HepG2 (cell line): Measurements from ENCODE around the gene KRTAP10-8. TPM values are rescaled to one million over a fixed set of nuclear protein-coding genes. Genes with fewer than 3 reads are reported as not detected.

Source experiments
- HMGXB4 ChIP-seq, 2 experiments: sonication (generic) in 1 of 2; formaldehyde crosslinking in 1 of 2; IDR thresholded peaks; 2 replicates each; pipeline versions ENCODE4 v1.4.0 to v1.6.1; 2018 to 2020; ENCODE audit warnings: missing genetic modification reagents in 2 of 2, borderline replicate concordance in 1 of 2, low read depth in 1 of 2, mild to moderate bottlenecking in 1 of 2, missing biosample characterization in 1 of 2
- MED1 ChIP-seq: sonication (generic); formaldehyde crosslinking; IDR thresholded peaks from 2 replicates; pipeline ENCODE4 v1.4.0; 2020; ENCODE audit warnings: missing genetic modification reagents
- MIXL1 ChIP-seq: IDR thresholded peaks from 2 replicates; pipeline ENCODE4 v1.6.1; 2016
- MTF2 ChIP-seq: sonication (generic); formaldehyde crosslinking; IDR thresholded peaks from 2 replicates; pipeline ENCODE4 v1.5.0; 2020; ENCODE audit warnings: missing genetic modification reagents, borderline replicate concordance
- RCOR2 ChIP-seq: IDR thresholded peaks from 2 replicates; pipeline ENCODE4 v1.6.1; 2016; ENCODE audit warnings: missing biosample characterization, missing genetic modification reagents
- SALL1 ChIP-seq: sonication (generic); formaldehyde crosslinking; IDR thresholded peaks from 2 replicates; pipeline ENCODE4 v1.8.0; 2022; ENCODE audit warnings: mild to moderate bottlenecking, missing genetic modification reagents
- SOX5 ChIP-seq: IDR thresholded peaks from 2 replicates; pipeline ENCODE4 v1.6.1; 2016; ENCODE audit warnings: borderline replicate concordance
- SRF ChIP-seq: IDR thresholded peaks from 2 replicates; pipeline ENCODE4 v1.6.1; 2011; ENCODE audit warnings: mild to moderate bottlenecking, low read depth, low read length, moderate library complexity
- ZBTB14 ChIP-seq: sonication (generic); formaldehyde crosslinking; IDR thresholded peaks from 2 replicates; pipeline ENCODE4 v1.4.0; 2020; ENCODE audit warnings: missing genetic modification reagents
- ZBTB33 ChIP-seq: sonication (generic); formaldehyde crosslinking; IDR thresholded peaks from 2 replicates; pipeline ENCODE4 v1.4.0; 2020; ENCODE audit warnings: missing genetic modification reagents
- ZFP37 ChIP-seq: sonication (generic); formaldehyde crosslinking; IDR thresholded peaks from 2 replicates; pipeline ENCODE4 v1.4.0; 2020; ENCODE audit warnings: missing genetic modification reagents, borderline replicate concordance
- ZNF567 ChIP-seq: sonication (generic); formaldehyde crosslinking; IDR thresholded peaks from 2 replicates; pipeline ENCODE4 v1.8.1; 2023; ENCODE audit warnings: mild to moderate bottlenecking, missing genetic modification reagents, borderline replicate concordance
- ZNF724P ChIP-seq: sonication (generic); formaldehyde crosslinking; IDR thresholded peaks from 2 replicates; pipeline ENCODE4 v1.8.0; 2022; ENCODE audit warnings: missing genetic modification reagents, borderline replicate concordance
- ZNF747 ChIP-seq: sonication (generic); formaldehyde crosslinking; IDR thresholded peaks from 2 replicates; pipeline ENCODE4 v1.8.1; 2023; ENCODE audit warnings: missing genetic modification reagents, mild to moderate bottlenecking, borderline replicate concordance
- polyA plus RNA-seq, 8 experiments: library from polyadenylated mRNA; depleted of rRNA in 3 of 8; stranded (reverse) in 7 of 8; unstranded in 1 of 8; fragments of >200 nt; fragmentation: Illumina TruSeq in 4 of 8; extraction: Trizol in 4 of 8; gene quantifications; 2 replicates each; pipeline versions ENCODE4 v1.2.1 to v1.2.3, GENCODE V29; 2011 to 2016; ENCODE audit warnings: low read depth in 4 of 8, missing spikeins in 1 of 8, mixed read lengths in 1 of 8; ENCODE audit not compliant: insufficient read depth in 1 of 8
- total RNA-seq, 5 experiments: library from RNA; depleted of rRNA; stranded (reverse); fragments of >200 nt; fragmentation: Illumina TruSeq; extraction: Trizol; gene quantifications; 2 replicates each; pipeline ENCODE4 v1.2.3, GENCODE V29; 2016; ENCODE audit warnings: low read depth in 1 of 5
- TF ChIP-seq, protein P1 (sequence below): sonication (generic); formaldehyde crosslinking; IDR thresholded peaks from 2 replicates; pipeline ENCODE4 v1.8.0; 2023; ENCODE audit warnings: mild to moderate bottlenecking, missing genetic modification reagents
- TF ChIP-seq, protein P2 (sequence below): sonication (generic); formaldehyde crosslinking; IDR thresholded peaks from 2 replicates; pipeline ENCODE4 v1.4.0; 2020; ENCODE audit warnings: mild to moderate bottlenecking, low read depth, missing genetic modification reagents
- TF ChIP-seq, protein P3 (sequence below): sonication (generic); formaldehyde crosslinking; IDR thresholded peaks from 2 replicates; pipeline ENCODE4 v1.8.1; 2023; ENCODE audit warnings: mild to moderate bottlenecking, missing genetic modification reagents

KRTAP10-8 gene
- total and polyA plus RNA-seq, 2 of the 13 experiments (the other 11 are each of a cell fraction or from before 2014, with no cell fraction given): not detected

DNA sequence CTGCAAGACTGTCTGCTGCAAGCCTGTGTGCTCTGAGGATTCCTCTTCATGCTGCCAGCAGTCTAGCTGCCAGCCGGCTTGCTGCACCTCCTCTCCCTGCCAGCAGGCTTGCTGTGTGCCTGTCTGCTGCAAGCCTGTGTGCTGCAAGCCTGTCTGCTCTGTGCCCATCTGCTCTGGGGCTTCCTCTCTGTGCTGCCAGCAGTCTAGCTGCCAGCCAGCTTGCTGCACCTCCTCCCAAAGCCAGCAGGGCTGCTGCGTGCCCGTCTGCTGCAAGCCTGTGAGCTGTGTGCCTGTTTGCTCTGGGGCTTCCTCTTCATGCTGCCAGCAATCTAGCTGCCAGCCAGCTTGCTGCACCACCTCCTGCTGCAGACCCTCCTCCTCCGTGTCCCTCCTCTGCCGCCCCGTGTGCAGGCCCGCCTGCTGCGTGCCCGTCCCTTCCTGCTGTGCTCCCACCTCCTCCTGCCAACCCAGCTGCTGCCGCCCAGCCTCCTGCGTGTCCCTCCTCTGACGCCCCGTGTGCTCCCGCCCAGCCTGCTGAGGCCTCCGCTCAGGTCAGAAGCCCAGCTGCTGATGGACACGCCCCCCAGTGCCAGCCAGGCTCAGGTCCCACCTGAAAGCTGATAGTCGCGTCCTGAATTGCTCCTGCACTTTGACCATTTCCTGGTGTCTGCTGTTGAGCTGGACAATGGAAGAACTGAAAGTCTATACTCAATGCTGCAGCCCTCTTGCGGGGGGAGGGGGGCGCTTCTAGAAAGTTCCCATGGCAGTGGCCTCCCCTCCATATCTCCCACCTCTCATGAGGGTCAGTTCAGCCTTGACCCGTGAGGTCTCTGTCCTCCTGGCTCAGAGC, 37.2 kb upstream of the KRTAP10-8 start (continued):
- TF ChIP-seq ZNF724P (0 out of 2 replicates have a peak, but pooled peaks have one; percentile 9), ZBTB33 (CRISPR knock-in tag) (no peak), HMGXB4 (CRISPR knock-in tag; IDR thresholded peaks at IDR 0.05; ENCODE audit: borderline replicate concordance in 1 of 2, low read depth in 1 of 2) (0 out of 4 replicates have a peak, but pooled peaks of 1 of the 2 experiments have one; percentile 34), MIXL1 (CRISPR knock-in tag) (peak; percentile 24; the same call in 1 of the 2 replicates), ZBTB14 (no peak), SALL1 (CRISPR knock-in tag) (peak; percentile 42; the same call in 1 of the 2 replicates), RCOR2 (CRISPR knock-in tag) (0 out of 2 replicates have a peak, but pooled peaks have one; percentile 43), SOX5 (CRISPR knock-in tag) (peak; percentile 69; the same call in 1 of the 2 replicates), MED1 (peak; percentile 75), ZNF567 (0 out of 2 replicates have a peak, but pooled peaks have one; percentile 34), MTF2 (0 out of 2 replicates have a peak, but pooled peaks have one; percentile 46), ZFP37 (peak; percentile 59; the same call in 1 of the 2 replicates), SRF (no peak), ZNF747 (peak; percentile 87; the same call in 1 of the 2 replicates)
- TF ChIP-seq, protein P1, sequence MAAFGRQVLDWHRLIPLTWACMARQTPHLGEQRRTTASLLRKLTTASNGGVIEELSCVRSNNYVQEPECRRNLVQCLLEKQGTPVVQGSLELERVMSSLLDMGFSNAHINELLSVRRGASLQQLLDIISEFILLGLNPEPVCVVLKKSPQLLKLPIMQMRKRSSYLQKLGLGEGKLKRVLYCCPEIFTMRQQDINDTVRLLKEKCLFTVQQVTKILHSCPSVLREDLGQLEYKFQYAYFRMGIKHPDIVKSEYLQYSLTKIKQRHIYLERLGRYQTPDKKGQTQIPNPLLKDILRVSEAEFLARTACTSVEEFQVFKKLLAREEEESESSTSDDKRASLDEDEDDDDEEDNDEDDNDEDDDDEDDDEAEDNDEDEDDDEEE (CRISPR knock-in tag): no peak
- TF ChIP-seq, protein P2, sequence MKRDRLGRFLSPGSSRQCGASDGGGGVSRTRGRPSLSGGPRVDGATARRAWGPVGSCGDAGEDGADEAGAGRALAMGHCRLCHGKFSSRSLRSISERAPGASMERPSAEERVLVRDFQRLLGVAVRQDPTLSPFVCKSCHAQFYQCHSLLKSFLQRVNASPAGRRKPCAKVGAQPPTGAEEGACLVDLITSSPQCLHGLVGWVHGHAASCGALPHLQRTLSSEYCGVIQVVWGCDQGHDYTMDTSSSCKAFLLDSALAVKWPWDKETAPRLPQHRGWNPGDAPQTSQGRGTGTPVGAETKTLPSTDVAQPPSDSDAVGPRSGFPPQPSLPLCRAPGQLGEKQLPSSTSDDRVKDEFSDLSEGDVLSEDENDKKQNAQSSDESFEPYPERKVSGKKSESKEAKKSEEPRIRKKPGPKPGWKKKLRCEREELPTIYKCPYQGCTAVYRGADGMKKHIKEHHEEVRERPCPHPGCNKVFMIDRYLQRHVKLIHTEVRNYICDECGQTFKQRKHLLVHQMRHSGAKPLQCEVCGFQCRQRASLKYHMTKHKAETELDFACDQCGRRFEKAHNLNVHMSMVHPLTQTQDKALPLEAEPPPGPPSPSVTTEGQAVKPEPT (CRISPR knock-in tag): 0 out of 2 replicates have a peak, but pooled peaks have one; percentile 26
- TF ChIP-seq, protein P3, sequence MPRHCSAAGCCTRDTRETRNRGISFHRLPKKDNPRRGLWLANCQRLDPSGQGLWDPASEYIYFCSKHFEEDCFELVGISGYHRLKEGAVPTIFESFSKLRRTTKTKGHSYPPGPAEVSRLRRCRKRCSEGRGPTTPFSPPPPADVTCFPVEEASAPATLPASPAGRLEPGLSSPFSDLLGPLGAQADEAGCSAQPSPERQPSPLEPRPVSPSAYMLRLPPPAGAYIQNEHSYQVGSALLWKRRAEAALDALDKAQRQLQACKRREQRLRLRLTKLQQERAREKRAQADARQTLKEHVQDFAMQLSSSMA (CRISPR knock-in tag): 0 out of 2 replicates have a peak, but pooled peaks have one; percentile 48
